Left forelimb (tissue), 1 donor: Measurements from ENCODE around the gene FAM78B.

Source experiments
- DNase-seq: peaks from one replicate; pipeline ENCODE4 v3.0.0-alpha.2; 2018; ENCODE audit warnings: low spot score

The FAM78B gene

DNA sequence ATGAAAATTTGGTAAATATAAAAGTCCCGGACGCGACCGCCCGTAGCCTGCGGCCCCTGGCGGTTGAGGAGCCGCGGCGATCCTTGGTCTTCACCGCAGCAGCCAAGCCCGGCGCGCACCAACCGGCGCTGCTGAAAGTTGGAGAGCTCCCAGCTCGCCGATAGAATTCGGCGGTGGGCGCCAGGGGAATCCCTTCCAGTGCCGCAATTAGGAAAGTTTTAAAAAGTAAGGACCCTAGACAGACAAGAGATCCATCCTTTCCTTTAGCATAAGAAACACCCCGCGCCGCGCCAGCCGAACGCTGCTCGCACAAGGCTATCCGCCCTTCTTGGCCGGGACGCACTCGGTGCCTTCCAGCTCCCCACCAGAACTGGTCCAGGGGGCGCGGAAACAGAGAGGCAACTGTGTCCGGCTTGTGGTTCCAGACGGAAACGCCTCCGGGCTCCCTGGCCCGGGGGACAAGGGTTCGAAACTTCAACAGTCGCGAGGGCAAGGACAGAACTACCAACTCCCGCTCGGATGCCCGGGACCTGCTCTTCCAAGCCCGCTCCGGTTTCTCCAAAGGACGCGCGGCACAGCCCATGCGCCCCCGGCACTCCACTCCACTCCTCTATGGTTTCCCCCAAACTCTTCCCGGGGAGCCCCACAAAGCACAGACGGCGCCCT is 1.7 kb downstream of the FAM78B start:
- DNase-seq = peak; percentile 72

DNA sequence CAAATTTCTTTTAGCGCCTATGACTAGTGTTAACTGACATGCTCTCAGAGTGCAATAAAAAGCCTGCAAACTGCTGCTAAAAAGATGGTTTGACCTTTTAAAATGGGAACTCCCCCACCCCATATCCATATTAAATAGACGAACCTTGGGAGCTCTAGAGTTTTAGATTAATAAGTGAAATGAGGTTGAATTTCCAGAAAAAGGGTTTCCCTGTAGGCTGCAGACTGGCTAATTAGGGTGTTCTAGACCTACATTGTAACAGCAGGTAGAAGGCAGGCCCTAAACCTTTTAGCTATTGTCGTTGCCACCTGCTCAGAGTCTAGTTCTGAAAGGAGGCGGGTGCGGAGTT is 2.2 kb downstream of the FAM78B start:
- DNase-seq = no peak

GRCh38 chr1:166159656-166160055 is 7.1 kb downstream of the FAM78B start:
- DNase-seq = no peak

DNA sequence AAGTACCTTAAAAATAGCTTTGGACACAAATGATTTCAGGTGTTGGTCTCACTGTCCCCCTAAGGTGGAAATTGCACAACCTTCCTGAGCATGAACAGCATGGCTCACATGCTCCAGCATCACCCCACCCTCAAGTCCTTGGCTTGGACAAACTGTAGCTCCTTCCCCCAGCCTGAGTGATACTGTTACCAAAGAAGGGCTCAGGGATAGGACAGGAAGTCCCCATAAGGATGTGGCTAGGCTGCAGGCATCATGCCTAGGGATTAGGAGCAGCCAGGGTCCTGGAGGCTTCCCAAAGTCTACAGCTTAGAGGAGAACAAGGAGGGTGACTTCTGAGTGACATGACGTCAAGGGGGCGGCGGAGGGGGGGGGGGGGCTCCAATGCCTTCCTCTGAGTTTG is 10.1 kb downstream of the FAM78B start:
- no peak for DNase-seq

GRCh38 chr1:166155108-166155507 is 11.7 kb downstream of the FAM78B start:
- DNase-seq = no peak

DNA sequence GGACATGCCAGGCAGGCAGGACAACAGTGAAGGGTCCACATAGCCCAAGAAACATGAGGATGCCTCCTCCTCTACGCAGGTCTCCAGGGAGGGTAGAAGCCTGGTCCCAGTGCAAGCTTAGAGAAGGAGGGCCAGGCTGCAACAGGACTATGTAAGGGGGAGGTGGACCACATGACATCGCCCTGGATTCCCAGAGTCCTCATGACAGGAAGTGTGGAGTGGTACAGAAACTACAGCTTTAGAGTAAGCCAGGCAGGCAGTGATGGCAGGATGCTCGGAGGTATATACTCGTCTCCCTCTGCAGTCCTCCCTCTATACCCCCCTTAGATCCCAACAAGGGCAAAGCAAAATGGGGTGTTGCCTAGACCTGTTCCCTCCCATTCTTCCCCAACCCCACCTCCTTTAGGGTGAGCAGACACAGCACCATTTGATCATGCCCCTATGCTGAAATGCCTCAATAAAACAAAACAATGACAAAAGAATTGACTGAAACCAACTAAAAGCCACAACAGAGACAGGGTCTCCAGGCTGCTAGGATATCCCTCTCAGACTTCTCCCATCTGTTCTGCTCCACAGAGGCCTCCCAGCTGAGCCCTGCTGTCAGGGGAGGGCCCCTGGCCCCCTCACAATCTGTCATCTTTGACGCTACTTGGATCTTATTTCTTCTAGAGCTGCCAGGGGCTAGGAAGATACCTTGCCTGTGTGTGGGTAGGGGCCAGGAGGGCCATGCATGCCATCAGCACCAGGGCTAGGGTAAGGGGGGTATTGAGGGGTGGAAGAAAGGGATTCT is 13.1 kb downstream of the FAM78B start:
- no peak for DNase-seq

DNA sequence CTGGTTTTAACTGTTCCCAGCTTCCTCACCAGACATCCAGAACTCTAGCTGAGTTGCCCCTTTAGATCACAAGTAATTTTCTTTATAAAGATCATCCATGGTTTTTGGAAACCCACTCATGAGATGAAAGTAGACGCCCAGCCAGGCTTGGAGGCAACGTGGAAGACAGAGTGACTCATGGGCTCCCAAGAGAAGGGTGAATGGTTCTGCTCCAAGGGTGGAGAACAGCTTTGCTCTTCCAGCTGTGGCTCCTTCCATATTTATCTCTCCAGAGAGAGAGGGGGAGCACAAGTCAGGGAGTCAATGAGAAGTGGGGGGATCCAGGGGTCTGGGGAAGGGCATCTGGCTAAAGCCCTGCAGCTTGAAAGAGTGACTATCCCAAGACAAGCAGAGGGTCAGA is 13.8 kb downstream of the FAM78B start:
- no peak for DNase-seq

DNA sequence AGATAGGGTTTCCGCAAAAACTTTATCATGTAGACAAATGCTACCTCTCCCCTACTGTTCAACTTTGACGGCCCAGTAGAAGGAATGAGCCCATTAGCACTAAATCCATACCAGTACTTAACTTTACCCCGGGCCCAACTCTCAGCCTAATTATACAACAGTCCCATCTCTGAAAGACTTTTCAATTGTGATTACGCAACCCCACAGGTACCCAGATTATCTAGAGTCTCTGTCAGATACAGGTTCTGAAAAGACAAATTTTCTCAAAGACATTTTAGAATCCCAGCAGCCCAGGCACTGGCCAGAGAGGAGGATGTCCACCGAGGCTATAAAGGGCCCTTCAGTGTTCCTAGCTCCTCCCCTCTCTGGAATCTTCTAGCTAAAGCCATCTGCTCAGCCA is 15.0 kb downstream of the FAM78B start:
- DNase-seq = no peak

DNA sequence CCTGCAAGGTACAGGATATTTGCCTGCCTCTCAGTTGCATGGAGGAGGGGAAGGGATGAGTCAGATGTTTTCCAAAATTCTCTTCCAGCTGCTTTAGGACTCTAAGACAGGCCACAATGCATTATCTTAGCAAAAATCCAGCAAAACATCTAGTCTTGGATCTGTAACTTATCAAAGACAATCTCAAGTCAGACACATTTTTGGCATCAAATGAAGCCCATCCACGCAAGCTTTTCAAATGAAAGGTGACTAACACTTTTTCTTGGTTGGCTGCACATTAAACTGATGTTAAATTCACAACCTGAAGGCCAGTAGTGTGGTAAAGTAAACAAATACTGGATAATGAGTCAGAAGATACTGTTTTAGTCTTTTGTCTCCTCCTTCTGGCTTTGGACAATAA is 21.3 kb downstream of the FAM78B start:
- DNase-seq = no peak

GRCh38 chr1:166141969-166142368 is 24.8 kb downstream of the FAM78B start:
- DNase-seq = no peak

DNA sequence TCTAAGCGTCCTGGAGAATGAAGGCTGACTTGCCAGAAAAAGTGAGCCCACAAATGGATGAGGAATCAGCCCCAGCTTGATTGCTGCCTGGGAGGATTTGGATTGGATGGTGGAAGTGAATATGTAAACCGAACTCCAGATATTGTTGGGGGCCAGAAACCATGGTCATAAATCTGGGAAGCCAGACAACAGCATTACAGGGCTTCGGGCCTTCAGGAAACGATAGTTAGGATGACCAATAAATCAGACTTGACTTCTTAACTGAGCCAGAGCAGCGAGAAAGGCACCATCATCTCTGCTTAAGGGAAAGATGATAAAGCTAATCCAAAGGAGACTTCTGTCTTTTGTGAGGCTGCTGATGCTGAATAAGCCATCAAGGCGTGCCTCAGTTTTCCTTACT is 26.6 kb downstream of the FAM78B start:
- no peak for DNase-seq

GRCh38 chr1:166139735-166140134 is 27.1 kb downstream of the FAM78B start:
- DNase-seq = no peak

DNA sequence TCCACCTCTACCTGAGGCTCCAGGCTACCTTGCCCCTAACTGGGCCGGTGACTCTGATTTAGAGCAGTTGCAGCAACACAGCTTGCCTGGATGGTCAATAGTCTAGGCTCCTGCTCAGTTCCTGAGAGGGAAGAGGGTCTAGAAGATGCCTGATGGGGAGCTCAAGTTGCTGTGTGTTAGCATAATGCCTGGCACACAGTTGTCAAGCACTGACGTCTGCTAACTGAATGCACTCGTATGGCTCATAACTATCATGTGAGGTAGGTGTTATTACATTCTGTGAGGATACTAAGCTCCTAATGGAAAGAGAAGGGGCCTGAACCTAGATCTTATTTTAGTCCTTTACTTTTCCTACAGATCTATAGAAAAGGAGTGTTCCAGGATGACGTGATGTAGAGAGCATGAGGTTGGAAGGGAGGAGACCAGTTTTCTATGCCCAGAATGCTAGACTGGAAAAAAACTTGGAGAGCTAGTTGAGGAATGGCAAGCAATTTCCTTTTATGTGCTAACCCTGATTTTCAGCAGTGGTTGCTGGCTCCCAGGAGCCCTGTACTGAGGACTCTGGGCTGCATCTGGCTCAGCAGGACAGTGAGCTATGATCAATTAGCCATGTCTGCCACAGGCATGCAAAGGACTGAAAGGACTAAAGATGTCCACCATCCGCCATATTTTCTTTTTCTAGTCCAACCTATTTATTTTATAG is 30.0 kb downstream of the FAM78B start:
- DNase-seq = no peak

- DNase-seq = no peak
These were observed 30.6 kb downstream of the FAM78B start for GRCh38 chr1:166136222-166136621.

DNA sequence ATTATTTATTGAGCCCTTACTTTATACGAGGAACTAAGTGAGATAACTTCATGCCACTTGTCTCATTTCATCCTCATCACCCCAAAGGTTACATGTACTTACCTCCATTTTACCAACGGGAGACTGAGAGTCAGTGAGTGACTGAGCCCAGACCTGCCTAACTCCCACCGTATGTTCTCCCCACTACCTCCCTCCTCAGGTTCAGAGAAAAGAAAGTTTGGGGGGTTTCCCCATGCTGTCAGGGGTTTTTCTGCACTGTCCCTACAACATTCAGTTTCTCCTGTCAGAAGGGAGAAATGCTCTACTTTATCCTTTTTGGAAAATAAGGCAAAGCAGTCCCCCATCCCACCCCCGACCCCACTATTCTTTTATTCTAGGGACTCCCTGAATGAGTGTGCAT is 32.9 kb downstream of the FAM78B start:
- no peak for DNase-seq

- DNase-seq = no peak
These were observed 33.4 kb downstream of the FAM78B start for GRCh38 chr1:166133276-166133841.

DNA sequence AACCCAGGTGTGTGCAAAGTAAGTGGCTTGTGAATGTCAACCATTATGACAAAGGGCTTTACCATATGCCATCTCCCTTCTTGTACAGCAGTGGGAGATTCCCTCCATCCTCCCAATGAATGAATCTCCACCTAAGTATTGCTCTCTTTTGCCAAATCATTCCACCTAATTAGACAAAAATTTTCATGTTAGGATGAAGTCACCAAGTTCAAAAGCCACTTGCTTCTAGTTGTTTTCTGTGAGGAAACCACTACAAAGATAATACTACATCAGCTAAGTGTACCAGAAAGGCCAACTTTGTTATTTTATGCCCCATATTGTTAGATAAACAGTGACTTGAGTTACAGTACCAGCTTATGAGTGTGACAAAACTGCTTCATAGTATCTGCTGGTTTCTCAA is 34.3 kb downstream of the FAM78B start:
- no peak for DNase-seq

- no peak for DNase-seq
These were observed 37.8 kb downstream of the FAM78B start for GRCh38 chr1:166129006-166129405.

DNA sequence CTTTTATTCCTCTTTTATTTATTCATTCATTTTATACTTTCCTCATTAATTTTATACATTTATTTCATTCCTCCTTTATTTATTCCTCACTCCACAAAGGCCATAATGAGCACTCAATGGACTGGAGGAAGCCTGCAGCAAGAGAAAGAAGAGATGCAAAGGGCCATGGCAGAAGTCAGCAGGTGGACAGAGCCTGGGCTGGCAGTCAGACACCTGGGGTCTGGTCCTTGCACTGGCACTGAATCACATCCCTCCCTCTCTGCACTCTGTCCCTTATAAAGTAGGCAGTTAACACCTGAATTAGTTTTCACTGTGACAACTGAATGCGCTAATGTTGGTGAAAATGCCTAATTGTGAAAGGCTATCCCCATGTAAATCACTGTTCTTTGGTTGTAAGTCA is 38.6 kb downstream of the FAM78B start:
- DNase-seq = no peak

GRCh38 chr1:166127003-166127402 is 39.8 kb downstream of the FAM78B start:
- DNase-seq = no peak

DNA sequence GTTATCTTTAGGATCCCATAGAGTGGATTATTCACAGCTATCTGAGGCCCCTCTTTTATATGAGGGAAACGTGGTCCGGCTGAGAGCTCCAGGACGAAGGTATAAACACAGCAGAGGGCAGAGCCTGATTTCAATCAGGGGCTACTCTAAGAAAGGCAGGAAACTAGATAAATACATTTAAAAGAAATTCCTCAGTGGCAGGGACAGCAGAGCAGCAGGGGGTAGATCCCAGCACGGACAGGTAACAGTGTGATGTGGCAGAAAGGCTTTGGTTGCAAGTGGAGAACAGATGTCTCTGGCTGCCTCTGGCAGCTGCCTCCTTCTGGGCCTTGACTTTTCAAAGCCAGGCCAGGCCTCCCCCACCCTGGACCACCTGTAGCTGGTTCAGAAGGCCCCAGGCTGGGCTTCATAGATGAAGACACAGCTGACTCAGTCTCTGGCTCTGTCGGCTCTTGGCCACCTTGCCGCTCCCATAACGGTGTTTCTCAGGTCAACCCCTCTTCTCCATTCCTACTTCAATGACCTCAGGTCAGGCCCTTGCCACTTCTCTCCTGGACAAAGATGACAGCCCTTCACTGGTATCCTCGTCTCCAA is 43.8 kb downstream of the FAM78B start:
- no peak for DNase-seq

DNA sequence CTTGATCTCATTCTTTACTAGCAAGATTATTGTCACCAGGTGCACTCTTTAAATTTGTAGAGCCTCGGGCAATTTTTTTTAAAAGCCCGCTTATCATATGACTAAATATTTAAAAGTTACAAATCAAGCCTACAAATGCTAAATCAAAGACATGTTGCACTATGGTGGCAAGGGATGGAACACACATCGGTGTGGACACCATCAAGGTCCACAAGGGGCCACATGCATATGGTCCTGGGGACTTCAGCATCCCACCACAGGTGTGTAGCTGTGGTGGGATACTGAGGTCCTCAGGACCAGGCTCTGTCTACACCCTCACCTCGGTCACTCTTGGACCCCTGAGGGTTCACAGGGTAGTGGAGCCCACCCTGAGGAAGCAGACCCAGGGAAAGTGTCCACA is 45.8 kb downstream of the FAM78B start:
- DNase-seq = no peak

DNA sequence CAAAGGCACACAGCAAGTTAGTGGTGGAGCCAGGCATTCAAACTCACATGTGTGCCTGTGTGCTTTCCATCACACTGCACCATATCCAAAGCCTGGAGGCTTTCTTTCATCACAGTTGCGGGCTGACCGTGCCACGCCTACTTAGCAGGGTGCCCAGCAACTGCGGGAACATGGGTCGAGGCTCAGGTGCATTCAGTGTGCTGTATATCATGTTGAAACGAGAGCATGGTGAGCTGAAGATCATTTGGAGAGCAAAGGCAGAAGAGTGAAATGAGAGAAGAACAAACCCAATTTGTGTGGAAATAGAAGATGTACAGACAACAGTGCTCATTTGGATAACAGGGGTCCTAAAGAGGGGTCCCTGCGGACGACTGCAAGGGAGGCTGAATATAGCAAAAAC is 46.5 kb downstream of the FAM78B start:
- no peak for DNase-seq
